Left kidney (tissue), 8 donors: ENCODE data around the gene OR1J2. TPM values are rescaled to one million over a fixed set of nuclear protein-coding genes. Genes with fewer than 3 reads are reported as not detected.
"Not testable (repeated sequence)": the region's sequence is repeated elsewhere in the genome, so short reads cannot be mapped to it uniquely, and the experiment has no call there.

ENCODE experiments used
- DNase-seq: peaks from one replicate; pipeline ENCODE4 v3.0.0-alpha.2; 2013
- long read RNA-seq, 8 donors: transcript quantifications; one replicate each; lab custom pipeline, GENCODE V29; 2026
- polyA plus RNA-seq: library from polyadenylated mRNA; unstranded; fragments of 120-200 nt; gene quantifications from one replicate; pipeline ENCODE4 v1.2.1, GENCODE V29; 2013; ENCODE audit not compliant: insufficient read length

Gene OR1J2
- not detected for polyA plus RNA-seq
- long read RNA-seq, donor 1, result 0 reads
- long read RNA-seq, donor 2, result 0 reads
- long read RNA-seq, donor 3, result 0 reads
- long read RNA-seq, donor 4, result 0 reads
- long read RNA-seq, donor 5, result 0 reads
- long read RNA-seq, donor 6, result 0 reads
- long read RNA-seq, donor 7, result 0 reads
- long read RNA-seq, donor 8, result 0 reads

- no peak for DNase-seq
Observed at GRCh38 chr9:122510502-122510901, at the start of gene OR1J2. Gene OR1J2 (plus strand): TSS chr9:122510802. CDS start chr9:122510802, 0 bp downstream.

GRCh38 chr9:122463828-122464632 is 46.6 kb upstream of the OR1J2 start:
- no peak for DNase-seq

- DNase-seq, result peak; percentile 77
Observed at GRCh38 chr9:122464633-122465567, 45.7 kb upstream of the OR1J2 start.

- DNase-seq, result no peak
Observed at GRCh38 chr9:122466456-122466855, 44.1 kb upstream of the OR1J2 start.

GRCh38 chr9:122468735-122469134 is 41.9 kb upstream of the OR1J2 start:
- no peak for DNase-seq

- no peak for DNase-seq
Observed at GRCh38 chr9:122474561-122474960, 36.0 kb upstream of the OR1J2 start.

- DNase-seq, result no peak
Observed at GRCh38 chr9:122475717-122476116, 34.9 kb upstream of the OR1J2 start.

- no peak for DNase-seq
Observed at GRCh38 chr9:122477346-122477745, 33.3 kb upstream of the OR1J2 start.

GRCh38 chr9:122477826-122478225 is 32.8 kb upstream of the OR1J2 start, which contains the start of gene OR1J1:
Gene OR1J1 (minus strand): TSS chr9:122477926. CDS start chr9:122477926, 0 bp downstream.
- DNase-seq, result no peak

- DNase-seq, result no peak
Observed at GRCh38 chr9:122479062-122479461, 31.5 kb upstream of the OR1J2 start.

GRCh38 chr9:122498883-122499288 is 11.7 kb upstream of the OR1J2 start:
- peak; percentile 4 for DNase-seq

GRCh38 chr9:122506964-122507363 is 3.6 kb upstream of the OR1J2 start:
- DNase-seq, result no peak

- DNase-seq, result no peak
Observed at GRCh38 chr9:122518226-122518625, 7.6 kb downstream of the OR1J2 start.

GRCh38 chr9:122518841-122519240 is 8.2 kb downstream of the OR1J2 start, which contains the start of gene OR1J4:
Gene OR1J4 (plus strand): TSS chr9:122519141. CDS start chr9:122519141, 0 bp downstream.
- DNase-seq, result no peak

- DNase-seq, result no peak
Observed at GRCh38 chr9:122519376-122519775, 8.8 kb downstream of the OR1J2 start.

- no peak for DNase-seq
Observed at GRCh38 chr9:122526602-122527001, 16.0 kb downstream of the OR1J2 start.

GRCh38 chr9:122527193-122527592 is 16.6 kb downstream of the OR1J2 start, which contains the start of gene OR1N1:
Gene OR1N1 (minus strand): TSS chr9:122527293. CDS start chr9:122527293, 0 bp downstream.
- DNase-seq, result no peak

GRCh38 chr9:122531157-122531556 is 20.6 kb downstream of the OR1J2 start:
- not testable (repeated sequence) for DNase-seq

- no peak for DNase-seq
Observed at GRCh38 chr9:122536134-122536533, 25.5 kb downstream of the OR1J2 start.

- not testable (repeated sequence) for DNase-seq
Observed at GRCh38 chr9:122537066-122537465, 26.5 kb downstream of the OR1J2 start.

- no peak for DNase-seq
Observed at GRCh38 chr9:122538757-122539156, 28.2 kb downstream of the OR1J2 start.

- DNase-seq, result no peak
Observed at GRCh38 chr9:122546196-122546595, 35.6 kb downstream of the OR1J2 start.
